SK-N-SH (cell line): ENCODE measurements around the gene ALAS1. TPM values are rescaled to one million over a fixed set of nuclear protein-coding genes. Genes with fewer than 3 reads are reported as not detected.

ENCODE experiments used
- CTCF ChIA-PET: fragments of 300-600, 350-600 bp; formaldehyde crosslinking; extraction: SDS; loops from one replicate; lab custom pipeline; 2021; lab: Yijun Ruan, JAX
- POLR2A ChIA-PET: fragments of 350-600 bp; sonication (Branson Sonifier 250); formaldehyde crosslinking; extraction: SDS; loops from one replicate; lab custom pipeline; 2020; ENCODE audit warnings: antibody characterized with exemption, inconsistent platforms; lab: Yijun Ruan, JAX
- DNase-seq: peaks from one replicate; pipeline ENCODE4 v3.0.0; 2012
- H2AFZ ChIP-seq: fragments of 200-600 bp; sonication (generic); 2 replicates; pipeline ENCODE4 v1.8.1; 2016; ENCODE audit warnings: antibody characterized with exemption, mild to moderate bottlenecking, low read depth
- H3F3A ChIP-seq: fragments of 200-600 bp; sonication (generic); replicated peaks from 2 replicates; pipeline ENCODE3; 2016; ENCODE audit warnings: antibody characterized with exemption, mild to moderate bottlenecking; ENCODE audit not compliant: insufficient read depth
- H3K27ac ChIP-seq, 2 experiments: fragments of 200-500 bp in 1 of 2; fragments of 200-600 bp in 1 of 2; sonication (Bioruptor generic) in 1 of 2; sonication (generic), shearing (Covaris generic) in 1 of 2; 2 replicates each; pipeline versions ENCODE4 v1.5.1 to v1.6.1; 2014 to 2016; ENCODE audit warnings: low read depth in 2 of 2, inconsistent platforms in 1 of 2, low read length in 1 of 2, mild to moderate bottlenecking in 1 of 2, mixed read lengths in 1 of 2
- H3K27me3 ChIP-seq: fragments of 200-600 bp; sonication (generic), shearing (Covaris generic); 2 replicates; pipeline ENCODE4 v1.6.1; 2016; ENCODE audit warnings: mixed run types; ENCODE audit not compliant: insufficient read depth
- H3K36me3 ChIP-seq, 2 experiments: fragments of 200-500 bp in 1 of 2; fragments of 200-600 bp in 1 of 2; sonication (Bioruptor generic) in 1 of 2; sonication (generic) in 1 of 2; replicated peaks in 1 of 2; 2 replicates each; pipeline versions ENCODE3 to v1.5.1; 2014 to 2016; ENCODE audit warnings: low read length in 1 of 2, mild to moderate bottlenecking in 1 of 2; ENCODE audit not compliant: insufficient read depth in 2 of 2, control insufficient read depth in 1 of 2
- H3K4me1 ChIP-seq, 2 experiments: fragments of 200-500 bp in 1 of 2; fragments of 200-600 bp in 1 of 2; sonication (Bioruptor generic) in 1 of 2; sonication (generic), shearing (Covaris generic) in 1 of 2; 2 replicates each; pipeline versions ENCODE4 v1.5.1 to v1.6.1; 2014 to 2016; ENCODE audit warnings: low read depth in 1 of 2, low read length in 1 of 2, mixed run types in 1 of 2; ENCODE audit not compliant: insufficient read depth in 2 of 2, control insufficient read depth in 1 of 2
- H3K4me2 ChIP-seq: fragments of 200-600 bp; sonication (generic), shearing (Covaris generic); 2 replicates; pipeline ENCODE4 v1.6.1; 2017; ENCODE audit warnings: mixed run types
- H3K4me3 ChIP-seq, 2 experiments: fragments of 200-500 bp in 1 of 2; fragments of 200-600 bp in 1 of 2; sonication (Bioruptor generic) in 1 of 2; sonication (generic), shearing (Covaris generic) in 1 of 2; 2 replicates each; pipeline versions ENCODE4 v1.5.1 to v1.8.1; 2014 to 2016; ENCODE audit warnings: low read depth in 2 of 2, inconsistent platforms in 1 of 2, low read length in 1 of 2, mild to moderate bottlenecking in 1 of 2, mixed read lengths in 1 of 2, moderate library complexity in 1 of 2
- H3K79me2 ChIP-seq: fragments of 200-600 bp; sonication (generic); 2 replicates; pipeline ENCODE4 v1.8.1; 2017; ENCODE audit warnings: mild to moderate bottlenecking; ENCODE audit not compliant: insufficient read depth
- H3K9ac ChIP-seq: fragments of 200-600 bp; sonication (generic); 2 replicates; pipeline ENCODE4 v1.6.1; 2017; ENCODE audit warnings: mixed run types
- H3K9me2 ChIP-seq: fragments of 200-600 bp; sonication (generic); 2 replicates; pipeline ENCODE4 v1.6.1; 2017; ENCODE audit warnings: mixed run types
- H3K9me3 ChIP-seq: fragments of 200-600 bp; sonication (generic); 2 replicates; pipeline ENCODE4 v1.6.1; 2017; ENCODE audit warnings: mixed run types, mild to moderate bottlenecking, moderate library complexity
- H4K20me1 ChIP-seq: fragments of 200-600 bp; sonication (generic); 2 replicates; pipeline ENCODE4 v1.6.1; 2017; ENCODE audit warnings: mild to moderate bottlenecking, mixed run types; ENCODE audit not compliant: insufficient read depth
- CHD2 ChIP-seq: fragments of 150-350 bp; IDR thresholded peaks from 2 replicates; pipeline ENCODE4 v1.6.1; 2018; ENCODE audit warnings: low read length; ENCODE audit not compliant: partially characterized antibody
- EP300 ChIP-seq, 2 experiments: IDR thresholded peaks; 2 replicates each; pipeline versions ENCODE4 v1.4.0 to v1.6.1; 2012; ENCODE audit warnings: borderline replicate concordance in 1 of 2, low read depth in 1 of 2, low read length in 1 of 2
- EZH2phosphoT487 ChIP-seq: fragments of 200-600 bp; sonication (generic); IDR thresholded peaks from 2 replicates; pipeline ENCODE4 v1.6.1; 2017; ENCODE audit warnings: low read depth, mixed run types, mild to moderate bottlenecking, antibody characterized with exemption, moderate library complexity, borderline replicate concordance
- FOSL2 ChIP-seq: IDR thresholded peaks from 2 replicates; pipeline ENCODE4 v1.4.0; 2012; ENCODE audit warnings: low read depth, mild to moderate bottlenecking, moderate library complexity, borderline replicate concordance
- FOXM1 ChIP-seq: IDR thresholded peaks from 2 replicates; pipeline ENCODE4 v1.4.0; 2012; ENCODE audit warnings: low read depth, mild to moderate bottlenecking
- GABPA ChIP-seq: IDR thresholded peaks from 2 replicates; pipeline ENCODE4 v1.4.0; 2012; ENCODE audit warnings: low read depth, mild to moderate bottlenecking
- GATA2 ChIP-seq: sonication (generic); formaldehyde crosslinking; IDR thresholded peaks from 2 replicates; pipeline ENCODE4 v1.5.0; 2020; ENCODE audit warnings: mild to moderate bottlenecking, missing genetic modification reagents
- JUND ChIP-seq: IDR thresholded peaks from 2 replicates; pipeline ENCODE4 v1.4.0; 2012
- PBX3 ChIP-seq: IDR thresholded peaks from 2 replicates; pipeline ENCODE4; 2012
- POLR2AphosphoS5 ChIP-seq: IDR thresholded peaks from 2 replicates; pipeline ENCODE4 v1.6.1; 2012; ENCODE audit warnings: low read depth, low read length
- RAD21 ChIP-seq: IDR thresholded peaks from 2 replicates; pipeline ENCODE4 v1.6.1; 2012; ENCODE audit warnings: mild to moderate bottlenecking, low read length
- RCOR1 ChIP-seq: fragments of 150-350 bp; IDR thresholded peaks from 2 replicates; pipeline ENCODE4 v1.6.1; 2017; ENCODE audit warnings: antibody characterized with exemption, low read length
- RXRA ChIP-seq: IDR thresholded peaks from 2 replicates; pipeline ENCODE4 v1.4.0; 2012; ENCODE audit warnings: low read depth, mild to moderate bottlenecking, borderline replicate concordance
- SIN3A ChIP-seq: IDR thresholded peaks from 2 replicates; pipeline ENCODE4 v1.6.1; 2012; ENCODE audit warnings: low read depth, mild to moderate bottlenecking, low read length, moderate library complexity, borderline replicate concordance
- SMC3 ChIP-seq: IDR thresholded peaks from 2 replicates; pipeline ENCODE4 v1.6.1; 2012; ENCODE audit warnings: low read depth, low read length, improper control_type of control experiment
- USF2 ChIP-seq: fragments of 150-350 bp; IDR thresholded peaks from 2 replicates; pipeline ENCODE4 v1.6.1; 2017; ENCODE audit warnings: antibody characterized with exemption, low read length, low read depth, borderline replicate concordance
- WGBS: methylation state at CpG from one replicate; pipeline ENCODE4 v1.1.6; 2017; ENCODE audit warnings: low lambda C conversion rate; 5-methylcytosine and 5-hydroxymethylcytosine counted together
- polyA plus RNA-seq, 3 experiments: library from polyadenylated mRNA; depleted of rRNA; stranded (reverse); fragments of >200 nt; gene quantifications; 2 replicates each; pipeline ENCODE4 v1.2.3, GENCODE V29; 2012
- TF ChIP-seq, protein P1 (sequence below): fragments of 150-350 bp; IDR thresholded peaks from 2 replicates; pipeline ENCODE4 v1.6.1; 2016; ENCODE audit warnings: mild to moderate bottlenecking, low read depth, low read length
- TF ChIP-seq, protein P2 (sequence below): IDR thresholded peaks from 2 replicates; pipeline ENCODE4 v1.6.1; 2012; ENCODE audit warnings: mild to moderate bottlenecking, low read depth, low read length, moderate library complexity
- TF ChIP-seq, protein P3 (sequence below): IDR thresholded peaks from 2 replicates; pipeline ENCODE4 v1.4.0; 2012; ENCODE audit warnings: low read depth

ALAS1 gene
- polyA plus RNA-seq, 1 of the 3 experiments (the other 2 are of a cell fraction): 47.9 TPM

GRCh38 chr3:52229656-52230055 lies 31.7 kb downstream of the ALAS1 start:
- Histone ChIP-seq H3K36me3 (peaks cover 10 to 37% of the 10 kb centered on the region in 2 experiments), H3K27me3 (no peaks in the 10 kb centered on the region), H3F3A (no peaks in the 10 kb centered on the region), H3K27ac (no peak overlapping the region), H2AFZ (no peak overlapping the region), H3K79me2 (peaks cover 28% of the 10 kb centered on the region), H3K4me2 (no peak overlapping the region), H3K4me1 (peaks cover 0 to 4% of the 10 kb centered on the region in 2 experiments; a peak in 1 of 4 replicates), H4K20me1 (peaks cover 19% of the 10 kb centered on the region), H3K9me3 (no peaks in the 10 kb centered on the region), H3K9ac (no peak overlapping the region), H3K4me3 (no peak overlapping the region), H3K9me2 (no peaks in the 10 kb centered on the region)
- TF ChIP-seq JUND: no peak
- no peak for TF ChIP-seq PBX3
- TF ChIP-seq POLR2AphosphoS5: no peak
- TF ChIP-seq CHD2: no peak
- POLR2A ChIA-PET: interaction anchor here (1.4 kb wide), 1 partner anchor 9 kb away, joined by 3 read pairs; the partner anchor contains the start of gene TWF2
- DNase-seq: no peak
- WGBS: 95% methylated on average over 10 of the region's 13 CpGs
- CTCF ChIA-PET: interaction anchor here (1.0 to 11.8 kb wide), 5 partner anchors 10 to 228 kb away, joined by 3 to 257 read pairs (median 4); partner anchors contain the start of gene TLR9

- TF ChIP-seq FOXM1 (no peak), GATA2 (CRISPR knock-in tag) (no peak), RAD21 (no peak), EZH2phosphoT487 (no peak), FOSL2 (no peak), POLR2AphosphoS5 (no peak), USF2 (no peak), SMC3 (no peak), RCOR1 (no peak), SIN3A (no peak), GABPA (no peak), RXRA (no peak), CHD2 (no peak), EP300 (IDR thresholded peaks at IDR 0.05; ENCODE audit: borderline replicate concordance in 1 of 2, low read depth in 1 of 2, low read length in 1 of 2) (no peak)
- TF ChIP-seq, protein P1, sequence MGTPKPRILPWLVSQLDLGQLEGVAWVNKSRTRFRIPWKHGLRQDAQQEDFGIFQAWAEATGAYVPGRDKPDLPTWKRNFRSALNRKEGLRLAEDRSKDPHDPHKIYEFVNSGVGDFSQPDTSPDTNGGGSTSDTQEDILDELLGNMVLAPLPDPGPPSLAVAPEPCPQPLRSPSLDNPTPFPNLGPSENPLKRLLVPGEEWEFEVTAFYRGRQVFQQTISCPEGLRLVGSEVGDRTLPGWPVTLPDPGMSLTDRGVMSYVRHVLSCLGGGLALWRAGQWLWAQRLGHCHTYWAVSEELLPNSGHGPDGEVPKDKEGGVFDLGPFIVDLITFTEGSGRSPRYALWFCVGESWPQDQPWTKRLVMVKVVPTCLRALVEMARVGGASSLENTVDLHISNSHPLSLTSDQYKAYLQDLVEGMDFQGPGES: no peak
- TF ChIP-seq, protein P2, sequence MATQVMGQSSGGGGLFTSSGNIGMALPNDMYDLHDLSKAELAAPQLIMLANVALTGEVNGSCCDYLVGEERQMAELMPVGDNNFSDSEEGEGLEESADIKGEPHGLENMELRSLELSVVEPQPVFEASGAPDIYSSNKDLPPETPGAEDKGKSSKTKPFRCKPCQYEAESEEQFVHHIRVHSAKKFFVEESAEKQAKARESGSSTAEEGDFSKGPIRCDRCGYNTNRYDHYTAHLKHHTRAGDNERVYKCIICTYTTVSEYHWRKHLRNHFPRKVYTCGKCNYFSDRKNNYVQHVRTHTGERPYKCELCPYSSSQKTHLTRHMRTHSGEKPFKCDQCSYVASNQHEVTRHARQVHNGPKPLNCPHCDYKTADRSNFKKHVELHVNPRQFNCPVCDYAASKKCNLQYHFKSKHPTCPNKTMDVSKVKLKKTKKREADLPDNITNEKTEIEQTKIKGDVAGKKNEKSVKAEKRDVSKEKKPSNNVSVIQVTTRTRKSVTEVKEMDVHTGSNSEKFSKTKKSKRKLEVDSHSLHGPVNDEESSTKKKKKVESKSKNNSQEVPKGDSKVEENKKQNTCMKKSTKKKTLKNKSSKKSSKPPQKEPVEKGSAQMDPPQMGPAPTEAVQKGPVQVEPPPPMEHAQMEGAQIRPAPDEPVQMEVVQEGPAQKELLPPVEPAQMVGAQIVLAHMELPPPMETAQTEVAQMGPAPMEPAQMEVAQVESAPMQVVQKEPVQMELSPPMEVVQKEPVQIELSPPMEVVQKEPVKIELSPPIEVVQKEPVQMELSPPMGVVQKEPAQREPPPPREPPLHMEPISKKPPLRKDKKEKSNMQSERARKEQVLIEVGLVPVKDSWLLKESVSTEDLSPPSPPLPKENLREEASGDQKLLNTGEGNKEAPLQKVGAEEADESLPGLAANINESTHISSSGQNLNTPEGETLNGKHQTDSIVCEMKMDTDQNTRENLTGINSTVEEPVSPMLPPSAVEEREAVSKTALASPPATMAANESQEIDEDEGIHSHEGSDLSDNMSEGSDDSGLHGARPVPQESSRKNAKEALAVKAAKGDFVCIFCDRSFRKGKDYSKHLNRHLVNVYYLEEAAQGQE: no peak
- TF ChIP-seq, protein P3, sequence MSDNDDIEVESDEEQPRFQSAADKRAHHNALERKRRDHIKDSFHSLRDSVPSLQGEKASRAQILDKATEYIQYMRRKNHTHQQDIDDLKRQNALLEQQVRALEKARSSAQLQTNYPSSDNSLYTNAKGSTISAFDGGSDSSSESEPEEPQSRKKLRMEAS: no peak
- Histone ChIP-seq H3K4me3 (no peak overlapping the region), H3K36me3 (peaks cover 11 to 42% of the 10 kb centered on the region in 2 experiments), H3K9ac (no peak overlapping the region), H3K27me3 (no peaks in the 10 kb centered on the region), H4K20me1 (peaks cover 19% of the 10 kb centered on the region), H3K79me2 (peaks cover 37% of the 10 kb centered on the region), H2AFZ (no peak overlapping the region), H3F3A (no peaks in the 10 kb centered on the region), H3K4me1 (peaks cover 0 to 6% of the 10 kb centered on the region in 2 experiments; a peak in 1 of 4 replicates), H3K9me2 (no peaks in the 10 kb centered on the region), H3K27ac (no peak overlapping the region), H3K4me2 (no peak overlapping the region), H3K9me3 (no peaks in the 10 kb centered on the region)
- CTCF ChIA-PET: interaction anchor here (0.9 to 11.8 kb wide), 9 partner anchors 11 to 182 kb away, joined by 3 to 257 read pairs (median 6); partner anchors contain the start of genes PPM1M, TLR9 and WDR82
- DNase-seq: no peak
- 92% methylated on average over 6 of the region's 6 CpGs for WGBS
- POLR2A ChIA-PET: interaction anchor here (1.4 kb wide), 1 partner anchor 8 kb away, joined by 3 read pairs; the partner anchor contains the start of gene TWF2
Measured at GRCh38 chr3:52230461-52230860, 32.5 kb downstream of the ALAS1 start.
